Glutamatergic neuron (in vitro differentiated cells): ENCODE results near the gene ARSG. TPM values are rescaled to one million over a fixed set of nuclear protein-coding genes. Genes with fewer than 3 reads are reported as not detected.

ENCODE experiments used
- DNase-seq: peaks from one replicate; pipeline ENCODE4 v3.0.0; 2022
- H3K27ac Mint-ChIP-seq: one replicate; pipeline ENCODE4 v1.8.0; 2020; ENCODE audit warnings: mild to moderate bottlenecking, mixed read lengths, inconsistent platforms; ENCODE audit not compliant: unreplicated experiment
- H3K27me3 Mint-ChIP-seq: one replicate; pipeline ENCODE4 v1.8.0; 2020; ENCODE audit warnings: mild to moderate bottlenecking, moderate library complexity, mixed read lengths, inconsistent platforms; ENCODE audit not compliant: unreplicated experiment
- H3K36me3 Mint-ChIP-seq: one replicate; pipeline ENCODE4 v1.8.0; 2020; ENCODE audit warnings: mild to moderate bottlenecking, mixed read lengths, inconsistent platforms; ENCODE audit not compliant: unreplicated experiment
- H3K4me1 Mint-ChIP-seq: one replicate; pipeline ENCODE4 v1.8.0; 2020; ENCODE audit warnings: mild to moderate bottlenecking, low read depth, mixed read lengths, inconsistent platforms; ENCODE audit not compliant: unreplicated experiment
- H3K4me3 Mint-ChIP-seq: one replicate; pipeline ENCODE4 v1.8.0; 2020; ENCODE audit warnings: mild to moderate bottlenecking, mixed read lengths, inconsistent platforms; ENCODE audit not compliant: unreplicated experiment
- H3K9me3 Mint-ChIP-seq: one replicate; pipeline ENCODE4 v1.8.0; 2020; ENCODE audit warnings: mild to moderate bottlenecking, moderate library complexity, mixed read lengths, inconsistent platforms; ENCODE audit not compliant: unreplicated experiment
- CTCF ChIP-seq: fragments of 200-600 bp; sonication (generic); IDR thresholded peaks from one replicate; pipeline ENCODE4 v1.5.0; 2021; ENCODE audit not compliant: partially characterized antibody, unreplicated experiment
- total RNA-seq: library from RNA; stranded (reverse); fragmentation: NEBNext Ultra II Directional; extraction: Animal tissue kit (Norgen Biotek cat#: 25700); gene quantifications from one replicate; pipeline ENCODE4 v1.2.1, GENCODE V29; 2021; ENCODE audit not compliant: unreplicated experiment

Gene ARSG
- total RNA-seq, 1 donor from 2014 or later = 1.9 TPM

- peaks cover 13% of the 10 kb centered on the region for H3K4me1 Mint-ChIP-seq
- no peak for DNase-seq
- peaks cover 3% of the 10 kb centered on the region for H3K27me3 Mint-ChIP-seq
- H3K36me3 Mint-ChIP-seq = no peaks in the 10 kb centered on the region
- H3K4me3 Mint-ChIP-seq = no peak overlapping the region
- H3K9me3 Mint-ChIP-seq = peaks cover 3% of the 10 kb centered on the region
- no peak for TF ChIP-seq CTCF
- H3K27ac Mint-ChIP-seq = no peak overlapping the region
These were observed 29.8 kb downstream of the ARSG start for GRCh38 chr17:68320943-68321555.

GRCh38 chr17:68321556-68321954 is 30.3 kb downstream of the ARSG start:
- Mint-ChIP-seq H3K9me3 (peaks cover 3% of the 10 kb centered on the region), H3K4me1 (peaks cover 13% of the 10 kb centered on the region), H3K4me3 (no peak overlapping the region), H3K36me3 (no peaks in the 10 kb centered on the region), H3K27me3 (peaks cover 3% of the 10 kb centered on the region), H3K27ac (no peak overlapping the region)
- no peak for DNase-seq
- TF ChIP-seq CTCF = no peak

GRCh38 chr17:68322630-68323029 is 31.3 kb downstream of the ARSG start:
- H3K27me3 Mint-ChIP-seq = peaks cover 8% of the 10 kb centered on the region
- no peak overlapping the region for H3K4me3 Mint-ChIP-seq
- no peak overlapping the region for H3K27ac Mint-ChIP-seq
- H3K9me3 Mint-ChIP-seq = peaks cover 3% of the 10 kb centered on the region
- DNase-seq = no peak
- H3K36me3 Mint-ChIP-seq = peaks cover 3% of the 10 kb centered on the region
- peaks cover 13% of the 10 kb centered on the region for H3K4me1 Mint-ChIP-seq
- no peak for TF ChIP-seq CTCF

GRCh38 chr17:68324114-68324513 is 32.8 kb downstream of the ARSG start:
- H3K4me1 Mint-ChIP-seq = peaks cover 5% of the 10 kb centered on the region
- no peak overlapping the region for H3K4me3 Mint-ChIP-seq
- no peak overlapping the region for H3K27ac Mint-ChIP-seq
- peaks cover 6% of the 10 kb centered on the region for H3K36me3 Mint-ChIP-seq
- no peak for DNase-seq
- TF ChIP-seq CTCF = no peak
- peaks cover 3% of the 10 kb centered on the region for H3K9me3 Mint-ChIP-seq
- peaks cover 10% of the 10 kb centered on the region for H3K27me3 Mint-ChIP-seq

GRCh38 chr17:68324654-68325336 is 33.5 kb downstream of the ARSG start:
- Mint-ChIP-seq H3K27ac (no peak overlapping the region), H3K9me3 (peaks cover 3% of the 10 kb centered on the region), H3K27me3 (peaks cover 10% of the 10 kb centered on the region), H3K4me3 (no peak overlapping the region), H3K36me3 (peaks cover 6% of the 10 kb centered on the region), H3K4me1 (peaks cover 4% of the 10 kb centered on the region)
- no peak for TF ChIP-seq CTCF
- no peak for DNase-seq
